Lung (tissue), 12 donors: ENCODE results near the gene TSPAN17. TPM values are rescaled to one million over a fixed set of nuclear protein-coding genes. Genes with fewer than 3 reads are reported as not detected.
A peak's percentile ranks its signal among the peaks of the same experiment; 100 is the strongest.

Experiments used
- ATAC-seq: fragments of 200-7000 bp; cut with Tn5 transposase; one replicate; pipeline ENCODE4 v1.9.1; 2020; ENCODE audit warnings: moderate number of reproducible peaks; ENCODE audit not compliant: insufficient read depth, low FRiP score
- DNase-seq, 3 donors: peaks; one replicate each; pipeline ENCODE4 v3.0.0-alpha.2; 2013 to 2017
- H3K27ac ChIP-seq, 2 donors: one replicate each; pipeline ENCODE4 v1.5.1; 2013; ENCODE audit warnings: mild to moderate bottlenecking in 2 of 2, moderate library complexity in 2 of 2, control low read depth in 1 of 2, inconsistent platforms in 1 of 2, low read depth in 1 of 2, low read length in 1 of 2
- H3K27me3 ChIP-seq, 3 donors: one replicate each; pipeline ENCODE4 v1.5.1; 2013; ENCODE audit warnings: low read length in 2 of 3; ENCODE audit not compliant: control insufficient read depth in 3 of 3, insufficient read depth in 3 of 3
- H3K36me3 ChIP-seq, 4 donors: one replicate each; pipeline ENCODE4 v1.5.1; 2013; ENCODE audit warnings: low read length in 4 of 4, mild to moderate bottlenecking in 1 of 4, moderate library complexity in 1 of 4; ENCODE audit not compliant: control insufficient read depth in 4 of 4, insufficient read depth in 4 of 4
- H3K4me1 ChIP-seq, 5 donors: one replicate each; pipeline ENCODE4 v1.5.1; 2013; ENCODE audit warnings: low read length in 5 of 5, mild to moderate bottlenecking in 2 of 5, moderate library complexity in 1 of 5; ENCODE audit not compliant: control insufficient read depth in 5 of 5, insufficient read depth in 5 of 5
- H3K4me3 ChIP-seq: one replicate; pipeline ENCODE4 v1.5.1; 2013; ENCODE audit warnings: mild to moderate bottlenecking, control low read depth, moderate library complexity
- H3K9ac ChIP-seq, 2 donors: one replicate each; pipeline ENCODE4 v1.5.1; 2013; ENCODE audit warnings: low read length in 2 of 2, control low read depth in 1 of 2; ENCODE audit not compliant: insufficient read depth in 1 of 2
- H3K9me3 ChIP-seq, 4 donors: one replicate each; pipeline ENCODE4 v1.5.1; 2013; ENCODE audit warnings: low read length in 3 of 4, mild to moderate bottlenecking in 1 of 4, moderate library complexity in 1 of 4; ENCODE audit not compliant: control insufficient read depth in 4 of 4, insufficient read depth in 3 of 4
- CTCF ChIP-seq: IDR thresholded peaks from 2 replicates; pipeline ENCODE4 v1.5.1; 2012; ENCODE audit warnings: mild to moderate bottlenecking; ENCODE audit errors: control extremely low read depth, extremely low read depth
- WGBS, 2 donors: extraction: QIAGEN DNeasy Blood & Tissue Kit; methylation state at CpG; one replicate each; pipeline ENCODE4 v1.1.7; 2013; 5-methylcytosine and 5-hydroxymethylcytosine counted together
- polyA plus RNA-seq, 2 donors: library from polyadenylated mRNA; stranded (reverse); fragments of 200-250 nt; gene quantifications; one replicate each; pipeline ENCODE4 v1.2.1, GENCODE V29; 2013
- total RNA-seq, 2 donors: library from RNA; depleted of rRNA in 1 of 2; stranded (reverse); fragments of >200 nt in 1 of 2; gene quantifications; one replicate each; pipeline ENCODE4 v1.2.1, GENCODE V29; 2014 to 2021
- donor health status: control.
- donor health status: control.
- donor health status: Bipolar disorder and iron deficiency.
- donor health status: healthy.
- donor health status: DM: yes; HTN: yes; CAD: no.

TSPAN17 gene
- total and polyA plus RNA-seq, 4 donors = 14.8 to 37.4 (median 27.8) TPM

DNA sequence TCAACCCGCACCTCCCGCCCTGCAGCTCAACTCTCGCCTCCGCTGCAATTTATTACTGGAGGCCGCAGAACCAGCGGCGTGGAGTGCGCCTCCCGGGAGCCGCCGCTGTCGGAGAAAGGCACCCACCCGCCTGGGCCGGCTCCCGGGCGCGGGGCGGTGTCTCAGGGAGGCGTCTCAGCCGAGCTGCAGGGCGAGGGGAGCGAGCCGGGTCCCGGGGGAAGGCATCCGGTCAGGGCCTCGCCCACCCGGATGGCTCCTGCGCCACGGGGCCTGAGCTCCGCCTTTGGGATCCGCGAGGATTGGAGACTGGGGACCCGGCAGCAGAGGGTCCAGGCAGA is 32.9 kb downstream of the TSPAN17 start:
- no peak for TF ChIP-seq CTCF
- H3K36me3 ChIP-seq = no peaks in the 10 kb centered on the region
- H3K4me1 ChIP-seq = peaks cover 0 to 36% (median 4%) of the 10 kb centered on the region in 5 donors
- H3K4me3 ChIP-seq = no peak overlapping the region
- no peak for ATAC-seq
- no peak overlapping the region for H3K27ac ChIP-seq
- DNase-seq = peak; percentile 22 to 32 (median 28)
- no peak overlapping the region for H3K9ac ChIP-seq
- 2 to 4% methylated on average over 32 to 33 of the region's 33 CpGs for WGBS, 2 donors
- H3K9me3 ChIP-seq = peaks cover 0 to 6% (median 0%) of the 10 kb centered on the region in 4 donors
- H3K27me3 ChIP-seq = peaks cover 0 to 44% (median 22%) of the 10 kb centered on the region in 3 donors

DNA sequence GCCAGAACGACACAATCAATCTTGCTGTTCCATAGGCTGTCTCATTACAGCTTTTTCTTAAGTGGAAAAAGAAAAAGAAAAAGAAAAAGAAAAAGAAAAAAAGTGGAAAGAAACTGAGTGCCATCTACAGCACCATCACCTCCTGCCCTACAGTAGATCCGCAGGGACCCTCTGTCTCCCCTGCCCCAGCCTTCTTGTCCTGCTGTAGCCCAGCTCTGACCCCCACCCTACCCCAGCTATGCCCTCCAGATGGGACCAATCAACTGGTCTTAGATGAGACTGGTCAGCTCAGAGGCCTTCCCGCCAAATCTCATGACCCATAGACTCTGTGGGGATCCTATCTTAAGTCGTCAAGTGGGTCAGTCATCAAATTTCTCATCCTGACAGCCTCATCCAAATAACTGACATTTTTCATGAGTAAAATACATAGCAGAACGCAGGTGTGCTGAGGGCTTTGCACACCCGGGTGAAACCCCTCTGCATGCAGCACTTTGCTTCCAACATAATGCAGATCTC is 34.8 kb downstream of the TSPAN17 start:
- ATAC-seq (no peak), DNase-seq (no peak)
- 62 to 74% methylated on average over 6 of the region's 6 CpGs for WGBS, 2 donors
- Histone ChIP-seq H3K9me3 (peaks cover 0 to 6% (median 0%) of the 10 kb centered on the region in 4 donors), H3K36me3 (no peaks in the 10 kb centered on the region), H3K27ac (no peak overlapping the region), H3K9ac (no peak overlapping the region), H3K4me3 (no peak overlapping the region), H3K4me1 (peaks cover 0 to 35% (median 4%) of the 10 kb centered on the region in 5 donors), H3K27me3 (peaks cover 0 to 44% (median 22%) of the 10 kb centered on the region in 3 donors)
- TF ChIP-seq CTCF = no peak

DNA sequence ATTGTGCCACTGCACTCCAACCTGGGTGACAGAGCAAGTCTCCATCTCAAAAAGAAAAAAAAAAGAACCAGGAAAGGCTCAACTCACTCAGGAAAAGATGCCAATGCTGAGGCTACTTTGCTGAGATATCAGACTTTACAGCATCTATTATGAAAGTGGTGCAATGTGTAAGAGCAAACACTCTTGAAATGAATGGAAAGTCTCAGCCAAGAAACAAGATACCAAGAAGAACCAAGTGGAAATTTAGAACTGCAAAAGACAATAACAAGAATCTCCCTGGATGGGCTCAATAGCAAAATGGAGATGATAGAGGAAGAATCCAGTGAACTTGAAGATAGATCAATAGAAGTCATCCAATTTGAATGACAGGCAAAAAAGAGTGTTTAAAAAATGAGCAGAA is 37.7 kb downstream of the TSPAN17 start:
- no peak overlapping the region for H3K4me3 ChIP-seq
- no peak overlapping the region for H3K27ac ChIP-seq
- peaks cover 0 to 18% (median 1%) of the 10 kb centered on the region in 4 donors for H3K9me3 ChIP-seq
- H3K9ac ChIP-seq = no peak overlapping the region
- peaks cover 0 to 6% (median 0%) of the 10 kb centered on the region in 5 donors for H3K4me1 ChIP-seq
- no peaks in the 10 kb centered on the region for H3K36me3 ChIP-seq
- DNase-seq = no peak
- H3K27me3 ChIP-seq = peaks cover 0 to 32% (median 16%) of the 10 kb centered on the region in 3 donors
- ATAC-seq = no peak
- no peak for TF ChIP-seq CTCF

- Histone ChIP-seq H3K27me3 (peaks cover 0 to 17% (median 10%) of the 10 kb centered on the region in 3 donors), H3K4me3 (no peak overlapping the region), H3K27ac (no peak overlapping the region), H3K9me3 (peaks cover 0 to 21% (median 1%) of the 10 kb centered on the region in 4 donors), H3K4me1 (no peaks in the 10 kb centered on the region), H3K9ac (no peak overlapping the region), H3K36me3 (no peaks in the 10 kb centered on the region)
- WGBS, 2 donors = 88 to 92% methylated on average over 10 of the region's 10 CpGs
- ATAC-seq (no peak), DNase-seq (no peak)
- no peak for TF ChIP-seq CTCF
Observed at GRCh38 chr5:176687247-176687646, 40.0 kb downstream of the TSPAN17 start.
